Kasumi-1 (cell line): Measurements from ENCODE around the gene OR4B1.

Experiments used
- DNase-seq, 2 experiments: peaks; one replicate each; lab custom pipeline; 2025; lab: John Stamatoyannopoulos, UW

Gene OR4B1

GRCh38 chr11:48263423-48263911 lies 46.9 kb downstream of the OR4B1 start, which contains the start of gene OR4X1:
Gene OR4X1, plus strand, starts transcription at chr11:48263861. Its CDS starts 0 bp downstream, at chr11:48263861.
- no peak for DNase-seq
